ENCODE measurements around the gene STARD10. TPM values are rescaled to one million over a fixed set of nuclear protein-coding genes. Genes with fewer than 3 reads are reported as not detected.

Gene STARD10
- total RNA-seq, 6 experiments from 2014 or later = 10.8 to 16.9 (median 15.8) TPM

GRCh38 chr11:72759468-72759985, 34.3 kb downstream of the STARD10 start:
- Mint-ChIP-seq H3K4me3 (no peak overlapping the region), H3K9me3 (peaks cover 19% of the 10 kb centered on the region), H3K27ac (no peak overlapping the region), H3K4me1 (ENCODE audit: low read depth) (peaks cover 25% of the 10 kb centered on the region), H3K36me3 (ENCODE audit: low read depth) (peaks cover 20% of the 10 kb centered on the region), H3K27me3 (ENCODE audit: insufficient read depth) (peaks cover 6% of the 10 kb centered on the region)
- DNase-seq = no peak
- TF ChIP-seq CTCF (IDR thresholded peaks at IDR 0.05) = no peak

- Mint-ChIP-seq H3K27ac (peak overlapping the region; percentile 66), H3K27me3 (ENCODE audit: insufficient read depth) (peaks cover 6% of the 10 kb centered on the region), H3K36me3 (ENCODE audit: low read depth) (peaks cover 25% of the 10 kb centered on the region), H3K9me3 (peaks cover 19% of the 10 kb centered on the region), H3K4me3 (no peak overlapping the region), H3K4me1 (ENCODE audit: low read depth) (peaks cover 30% of the 10 kb centered on the region)
- no peak for DNase-seq
- TF ChIP-seq CTCF (IDR thresholded peaks at IDR 0.05) = no peak
Measured at GRCh38 chr11:72758690-72759389, 35.0 kb downstream of the STARD10 start.

- H3K27ac Mint-ChIP-seq = peak overlapping the region; percentile 66
- peaks cover 25% of the 10 kb centered on the region for H3K36me3 Mint-ChIP-seq (ENCODE audit: low read depth)
- TF ChIP-seq CTCF (IDR thresholded peaks at IDR 0.05) = no peak
- H3K4me1 Mint-ChIP-seq (ENCODE audit: low read depth) = peaks cover 32% of the 10 kb centered on the region
- peak; percentile 50 for DNase-seq
- no peak overlapping the region for H3K4me3 Mint-ChIP-seq
- H3K9me3 Mint-ChIP-seq = peaks cover 19% of the 10 kb centered on the region
- H3K27me3 Mint-ChIP-seq (ENCODE audit: insufficient read depth) = peaks cover 6% of the 10 kb centered on the region
Measured at GRCh38 chr11:72758304-72758689, 35.5 kb downstream of the STARD10 start.

GRCh38 chr11:72755713-72756285, 38.0 kb downstream of the STARD10 start:
- Mint-ChIP-seq H3K27me3 (ENCODE audit: insufficient read depth) (peaks cover 9% of the 10 kb centered on the region), H3K9me3 (peaks cover 12% of the 10 kb centered on the region), H3K36me3 (ENCODE audit: low read depth) (peaks cover 18% of the 10 kb centered on the region), H3K4me3 (no peak overlapping the region), H3K4me1 (ENCODE audit: low read depth) (peaks cover 44% of the 10 kb centered on the region), H3K27ac (peak overlapping the region; percentile 6; the same call in 1 of the 2 replicates)
- no peak for DNase-seq
- TF ChIP-seq CTCF (IDR thresholded peaks at IDR 0.05) = no peak

- TF ChIP-seq CTCF (IDR thresholded peaks at IDR 0.05) = no peak
- Mint-ChIP-seq H3K27me3 (ENCODE audit: insufficient read depth) (peaks cover 9% of the 10 kb centered on the region), H3K9me3 (peaks cover 6% of the 10 kb centered on the region; the same call in 1 of the 2 replicates), H3K4me3 (no peak overlapping the region), H3K27ac (no peak overlapping the region), H3K36me3 (ENCODE audit: low read depth) (peaks cover 12% of the 10 kb centered on the region; the same call in 1 of the 2 replicates), H3K4me1 (ENCODE audit: low read depth) (peaks cover 46% of the 10 kb centered on the region)
- DNase-seq = no peak
Measured at GRCh38 chr11:72754544-72755155, 39.2 kb downstream of the STARD10 start.
